Measurements from ENCODE around the gene FAM117B.

FAM117B gene

DNA sequence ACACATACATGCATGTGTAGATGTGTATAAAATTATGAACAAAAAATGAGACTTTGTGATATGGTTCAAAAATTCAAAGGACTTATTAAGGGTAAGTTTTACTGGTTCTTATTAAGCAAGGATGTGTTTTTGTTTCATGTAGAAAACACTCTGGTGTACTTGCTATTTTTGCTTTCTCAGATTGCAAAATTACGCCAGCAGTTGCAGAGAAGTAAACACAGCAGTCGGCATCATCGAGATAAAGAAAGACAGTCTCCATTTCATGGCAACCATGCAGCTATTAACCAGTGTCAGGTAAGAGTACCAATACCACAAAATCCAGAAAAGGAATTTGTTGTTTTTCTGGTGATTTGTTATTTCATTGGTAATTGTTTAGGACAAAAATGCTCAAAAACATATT is 91.3 kb downstream of the FAM117B start:
- H3K27me3 ChIP-seq (ENCODE audit: control insufficient read depth, insufficient read depth, low read length), result no peaks in the 10 kb centered on the region
- no peaks in the 10 kb centered on the region for H3K4me1 ChIP-seq (ENCODE audit: control insufficient read depth, insufficient read depth, low read length)
- H3K9me3 ChIP-seq (ENCODE audit: control insufficient read depth, insufficient read depth, low read length), result no peaks in the 10 kb centered on the region
- H3K36me3 ChIP-seq (ENCODE audit: control insufficient read depth, insufficient read depth, low read length), result peaks cover 21% of the 10 kb centered on the region
- H3K27ac ChIP-seq (ENCODE audit: low read depth, low read length), result no peak overlapping the region
- no peak overlapping the region for H3K4me3 ChIP-seq (ENCODE audit: low read depth, low read length)
- H3K9ac ChIP-seq (ENCODE audit: low read depth, low read length), result no peak overlapping the region

DNA sequence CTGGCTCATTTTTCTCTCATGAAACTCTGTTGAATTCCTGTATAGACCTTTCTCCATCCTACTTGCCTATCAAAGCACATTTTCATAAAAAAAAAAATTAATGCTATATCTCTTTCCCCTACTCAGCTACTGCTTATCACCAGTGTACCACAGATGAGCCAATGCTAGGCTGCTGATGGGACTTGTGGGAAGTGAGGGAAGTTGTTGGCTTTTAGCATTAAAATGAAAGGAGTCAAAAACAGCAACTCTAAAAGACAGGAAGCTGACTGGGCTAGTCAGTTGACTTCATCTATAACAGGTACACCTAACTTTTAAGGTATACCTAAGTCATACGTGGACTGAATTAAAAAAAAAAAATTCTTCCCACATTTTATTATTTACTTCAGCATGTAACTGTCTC is 102.1 kb downstream of the FAM117B start:
- Histone ChIP-seq H3K9ac (ENCODE audit: low read depth, low read length) (no peak overlapping the region), H3K4me1 (ENCODE audit: control insufficient read depth, insufficient read depth, low read length) (no peaks in the 10 kb centered on the region), H3K4me3 (ENCODE audit: low read depth, low read length) (no peak overlapping the region), H3K27me3 (ENCODE audit: control insufficient read depth, insufficient read depth, low read length) (no peaks in the 10 kb centered on the region), H3K27ac (ENCODE audit: low read depth, low read length) (no peak overlapping the region), H3K36me3 (ENCODE audit: control insufficient read depth, insufficient read depth, low read length) (peaks cover 3% of the 10 kb centered on the region; the same call in 1 of the 2 replicates), H3K9me3 (ENCODE audit: control insufficient read depth, insufficient read depth, low read length) (peaks cover 4% of the 10 kb centered on the region; the same call in 1 of the 2 replicates)

DNA sequence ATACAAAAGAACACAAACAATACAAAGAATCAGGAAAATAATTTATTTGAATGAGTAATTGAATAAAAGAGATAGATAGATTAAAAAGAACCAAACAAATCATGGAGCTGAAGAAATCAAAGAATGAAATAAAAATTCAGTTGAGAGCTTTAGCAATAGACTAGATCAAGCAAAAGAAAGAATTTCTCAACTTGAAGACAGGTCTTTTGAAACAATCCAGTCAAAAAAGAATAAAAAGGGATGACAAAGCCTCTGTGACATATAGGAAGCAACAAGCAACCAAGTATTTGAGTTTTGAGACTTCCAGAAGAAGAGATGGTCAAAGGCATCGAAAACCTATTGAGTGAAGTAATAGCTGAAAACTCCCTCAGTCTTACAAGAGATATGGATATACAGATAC is 108.8 kb downstream of the FAM117B start:
- Histone ChIP-seq H3K27ac (ENCODE audit: low read depth, low read length) (no peak overlapping the region), H3K9ac (ENCODE audit: low read depth, low read length) (no peak overlapping the region), H3K4me3 (ENCODE audit: low read depth, low read length) (no peak overlapping the region), H3K27me3 (ENCODE audit: control insufficient read depth, insufficient read depth, low read length) (no peaks in the 10 kb centered on the region), H3K9me3 (ENCODE audit: control insufficient read depth, insufficient read depth, low read length) (no peaks in the 10 kb centered on the region), H3K4me1 (ENCODE audit: control insufficient read depth, insufficient read depth, low read length) (no peaks in the 10 kb centered on the region), H3K36me3 (ENCODE audit: control insufficient read depth, insufficient read depth, low read length) (no peaks in the 10 kb centered on the region; the same call in 1 of the 2 replicates)

DNA sequence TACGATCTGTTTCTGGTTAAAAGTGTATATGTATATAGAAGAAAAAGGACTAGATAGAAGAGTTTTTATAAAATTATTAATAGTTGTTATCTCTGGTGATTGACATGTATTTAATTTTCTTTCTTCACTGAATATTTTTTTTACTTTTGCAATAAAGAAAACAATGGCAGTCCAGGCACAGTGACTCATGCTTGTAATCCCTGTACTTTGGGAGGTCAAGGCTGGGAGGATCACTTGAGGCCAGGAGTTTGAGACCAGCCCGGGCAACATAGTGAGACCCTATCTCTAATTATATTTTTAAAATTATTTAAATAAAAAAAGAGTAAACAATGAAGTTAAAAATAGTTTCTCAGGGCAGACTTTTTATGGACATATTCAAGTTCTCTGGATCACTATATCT is 114.7 kb downstream of the FAM117B start:
- H3K4me1 ChIP-seq (ENCODE audit: control insufficient read depth, insufficient read depth, low read length), result no peaks in the 10 kb centered on the region
- H3K27ac ChIP-seq (ENCODE audit: low read depth, low read length), result no peak overlapping the region
- H3K36me3 ChIP-seq (ENCODE audit: control insufficient read depth, insufficient read depth, low read length), result no peaks in the 10 kb centered on the region
- H3K27me3 ChIP-seq (ENCODE audit: control insufficient read depth, insufficient read depth, low read length), result no peaks in the 10 kb centered on the region
- no peak overlapping the region for H3K9ac ChIP-seq (ENCODE audit: low read depth, low read length)
- no peaks in the 10 kb centered on the region for H3K9me3 ChIP-seq (ENCODE audit: control insufficient read depth, insufficient read depth, low read length)
- no peak overlapping the region for H3K4me3 ChIP-seq (ENCODE audit: low read depth, low read length)

DNA sequence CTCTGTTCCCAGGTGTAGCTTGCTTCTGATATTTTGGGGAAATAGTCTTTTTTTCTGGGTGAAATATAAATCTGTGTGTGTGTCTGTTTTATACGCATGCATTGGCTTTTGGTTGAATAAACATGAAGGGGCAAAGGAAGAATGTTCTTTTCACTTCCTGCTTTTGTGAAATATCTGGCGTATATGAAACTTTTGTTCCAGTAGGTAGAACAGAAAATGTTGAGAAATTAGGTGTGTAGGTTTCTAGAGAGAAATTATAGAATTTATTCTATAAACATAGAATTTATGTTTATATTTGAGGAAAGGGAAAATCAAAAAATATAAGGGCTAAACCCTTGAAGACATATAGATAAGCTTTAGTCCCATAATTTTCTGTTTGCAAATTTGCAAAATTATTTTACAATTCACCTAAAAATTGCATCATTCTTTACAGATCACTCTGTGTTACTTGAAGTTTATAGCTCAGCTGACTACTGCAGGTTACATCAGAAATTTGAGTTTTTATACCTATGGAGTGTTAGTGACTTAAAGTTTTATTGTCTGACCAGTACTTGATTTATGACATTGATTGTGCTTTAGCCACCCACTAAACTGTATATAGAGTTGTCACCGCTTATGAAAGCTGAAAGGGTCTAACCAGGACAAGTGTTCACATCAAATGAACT is 116.1 kb downstream of the FAM117B start:
- Histone ChIP-seq H3K4me3 (ENCODE audit: low read depth, low read length) (no peak overlapping the region), H3K9me3 (ENCODE audit: control insufficient read depth, insufficient read depth, low read length) (no peaks in the 10 kb centered on the region), H3K27me3 (ENCODE audit: control insufficient read depth, insufficient read depth, low read length) (no peaks in the 10 kb centered on the region), H3K36me3 (ENCODE audit: control insufficient read depth, insufficient read depth, low read length) (no peaks in the 10 kb centered on the region), H3K4me1 (ENCODE audit: control insufficient read depth, insufficient read depth, low read length) (no peaks in the 10 kb centered on the region), H3K9ac (ENCODE audit: low read depth, low read length) (no peak overlapping the region), H3K27ac (ENCODE audit: low read depth, low read length) (no peak overlapping the region)

DNA sequence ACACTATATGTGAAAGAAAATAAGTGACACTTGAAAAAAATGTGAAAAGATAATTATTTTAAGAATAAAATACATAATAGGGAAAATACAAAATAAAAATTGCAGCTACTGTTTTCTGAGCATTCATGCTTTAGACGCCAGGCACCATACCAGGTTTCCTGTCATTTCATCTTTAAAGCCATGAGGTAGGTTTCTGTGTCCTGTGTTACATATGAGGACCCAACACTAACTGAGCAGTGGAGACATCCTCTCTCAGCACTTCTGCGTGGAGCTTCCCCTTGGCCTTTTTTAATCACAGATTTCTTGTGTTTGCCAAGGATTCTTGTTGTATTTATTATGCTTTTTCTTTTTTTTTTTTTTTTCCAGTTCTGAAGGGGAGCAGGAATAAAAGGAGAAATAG is 117.3 kb downstream of the FAM117B start:
- Histone ChIP-seq H3K9me3 (ENCODE audit: control insufficient read depth, insufficient read depth, low read length) (no peaks in the 10 kb centered on the region), H3K4me1 (ENCODE audit: control insufficient read depth, insufficient read depth, low read length) (no peaks in the 10 kb centered on the region), H3K27me3 (ENCODE audit: control insufficient read depth, insufficient read depth, low read length) (no peaks in the 10 kb centered on the region), H3K9ac (ENCODE audit: low read depth, low read length) (no peak overlapping the region), H3K27ac (ENCODE audit: low read depth, low read length) (no peak overlapping the region), H3K4me3 (ENCODE audit: low read depth, low read length) (no peak overlapping the region), H3K36me3 (ENCODE audit: control insufficient read depth, insufficient read depth, low read length) (peaks cover 7% of the 10 kb centered on the region)

DNA sequence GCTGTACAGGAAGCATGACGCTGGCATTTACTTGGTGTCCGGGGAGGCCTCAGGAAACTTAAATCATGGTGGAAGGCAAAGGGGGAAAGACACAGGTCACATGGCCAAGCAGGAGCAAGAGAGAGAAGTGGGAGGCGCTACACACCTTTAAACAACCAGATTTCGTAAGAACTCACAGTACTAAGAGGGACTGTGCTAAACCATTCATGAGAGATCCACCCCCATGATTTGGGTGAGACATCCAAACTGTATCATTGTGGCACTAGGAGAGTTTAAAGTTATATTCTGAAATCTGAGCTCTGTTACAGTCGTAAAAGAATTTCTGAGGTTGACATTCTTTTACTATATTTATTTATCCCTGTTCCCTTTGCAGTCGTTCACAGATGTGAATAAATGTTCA is 120.2 kb downstream of the FAM117B start:
- Histone ChIP-seq H3K4me1 (ENCODE audit: control insufficient read depth, insufficient read depth, low read length) (no peaks in the 10 kb centered on the region), H3K4me3 (ENCODE audit: low read depth, low read length) (no peak overlapping the region), H3K27me3 (ENCODE audit: control insufficient read depth, insufficient read depth, low read length) (no peaks in the 10 kb centered on the region), H3K36me3 (ENCODE audit: control insufficient read depth, insufficient read depth, low read length) (peaks cover 34% of the 10 kb centered on the region), H3K27ac (ENCODE audit: low read depth, low read length) (no peak overlapping the region), H3K9me3 (ENCODE audit: control insufficient read depth, insufficient read depth, low read length) (no peaks in the 10 kb centered on the region), H3K9ac (ENCODE audit: low read depth, low read length) (no peak overlapping the region)

DNA sequence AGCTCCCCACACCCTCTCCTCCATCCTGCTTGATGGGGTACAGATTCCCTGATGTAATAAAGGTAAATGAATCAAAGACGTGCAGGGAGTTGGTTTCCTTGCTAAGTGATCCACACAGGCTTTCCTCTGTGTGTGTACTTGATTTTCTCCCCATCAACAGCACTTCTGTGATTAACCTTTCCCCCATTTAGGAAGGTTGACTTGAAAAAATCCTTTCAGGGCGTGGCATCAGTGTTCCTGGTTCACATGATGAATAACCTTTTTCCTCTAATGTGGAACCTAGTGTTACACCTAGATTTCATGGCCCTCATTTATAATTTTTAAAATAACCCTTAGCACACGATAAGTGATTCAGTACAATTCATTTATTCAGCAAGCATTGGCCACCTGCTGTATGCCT is 121.8 kb downstream of the FAM117B start:
- H3K4me1 ChIP-seq (ENCODE audit: control insufficient read depth, insufficient read depth, low read length), result no peaks in the 10 kb centered on the region
- H3K36me3 ChIP-seq (ENCODE audit: control insufficient read depth, insufficient read depth, low read length), result peaks cover 44% of the 10 kb centered on the region
- H3K9me3 ChIP-seq (ENCODE audit: control insufficient read depth, insufficient read depth, low read length), result no peaks in the 10 kb centered on the region
- no peak overlapping the region for H3K4me3 ChIP-seq (ENCODE audit: low read depth, low read length)
- no peak overlapping the region for H3K9ac ChIP-seq (ENCODE audit: low read depth, low read length)
- H3K27me3 ChIP-seq (ENCODE audit: control insufficient read depth, insufficient read depth, low read length), result no peaks in the 10 kb centered on the region
- no peak overlapping the region for H3K27ac ChIP-seq (ENCODE audit: low read depth, low read length)

DNA sequence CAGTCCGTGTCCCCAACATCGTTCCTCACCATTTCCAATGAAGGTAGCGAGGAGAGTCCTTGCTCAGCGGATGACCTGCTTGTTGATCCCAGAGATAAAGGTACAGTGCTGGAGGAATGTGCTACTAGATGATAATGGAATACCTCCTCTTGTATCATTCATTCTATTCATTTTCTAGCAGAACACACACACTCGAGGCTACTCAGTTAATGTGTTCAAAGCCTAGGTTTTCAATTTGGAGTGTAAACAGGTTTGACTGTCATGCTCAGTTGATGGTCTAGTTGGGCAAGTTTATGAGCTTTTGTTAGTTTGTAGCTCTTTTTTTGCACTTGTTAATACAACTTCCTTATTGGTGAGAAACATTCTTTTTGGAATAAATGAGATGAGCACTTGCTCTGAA is 122.6 kb downstream of the FAM117B start:
- Histone ChIP-seq H3K36me3 (ENCODE audit: control insufficient read depth, insufficient read depth, low read length) (peaks cover 48% of the 10 kb centered on the region), H3K4me1 (ENCODE audit: control insufficient read depth, insufficient read depth, low read length) (no peaks in the 10 kb centered on the region), H3K27ac (ENCODE audit: low read depth, low read length) (no peak overlapping the region)

DNA sequence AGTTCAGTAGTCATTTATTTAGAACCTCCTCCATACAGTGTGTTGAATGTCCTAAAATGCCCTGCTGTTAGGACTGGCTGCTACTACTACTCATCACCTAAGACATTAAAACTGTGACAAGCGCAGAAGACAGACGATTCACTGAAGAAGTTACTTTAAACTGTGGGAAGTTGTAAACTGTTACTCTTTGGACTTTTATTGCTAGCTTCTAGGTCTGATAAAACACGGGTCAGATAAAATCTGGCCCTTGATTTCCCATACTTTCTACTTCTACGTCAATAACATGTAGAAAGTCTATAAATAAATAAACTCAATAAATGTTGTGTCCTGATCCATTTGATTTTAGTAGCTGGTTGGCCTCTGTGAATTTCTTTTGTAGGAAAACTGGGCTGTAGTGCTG is 123.4 kb downstream of the FAM117B start:
- Histone ChIP-seq H3K4me3 (ENCODE audit: low read depth, low read length) (no peak overlapping the region), H3K36me3 (ENCODE audit: control insufficient read depth, insufficient read depth, low read length) (peaks cover 49% of the 10 kb centered on the region), H3K4me1 (ENCODE audit: control insufficient read depth, insufficient read depth, low read length) (no peaks in the 10 kb centered on the region)

More for the DNA sequence above, 122.6 kb downstream of the FAM117B start:
- H3K27me3 ChIP-seq (ENCODE audit: control insufficient read depth, insufficient read depth, low read length), result no peaks in the 10 kb centered on the region
- no peak overlapping the region for H3K9ac ChIP-seq (ENCODE audit: low read depth, low read length)
- H3K4me3 ChIP-seq (ENCODE audit: low read depth, low read length), result no peak overlapping the region
- no peaks in the 10 kb centered on the region for H3K9me3 ChIP-seq (ENCODE audit: control insufficient read depth, insufficient read depth, low read length)

DNA sequence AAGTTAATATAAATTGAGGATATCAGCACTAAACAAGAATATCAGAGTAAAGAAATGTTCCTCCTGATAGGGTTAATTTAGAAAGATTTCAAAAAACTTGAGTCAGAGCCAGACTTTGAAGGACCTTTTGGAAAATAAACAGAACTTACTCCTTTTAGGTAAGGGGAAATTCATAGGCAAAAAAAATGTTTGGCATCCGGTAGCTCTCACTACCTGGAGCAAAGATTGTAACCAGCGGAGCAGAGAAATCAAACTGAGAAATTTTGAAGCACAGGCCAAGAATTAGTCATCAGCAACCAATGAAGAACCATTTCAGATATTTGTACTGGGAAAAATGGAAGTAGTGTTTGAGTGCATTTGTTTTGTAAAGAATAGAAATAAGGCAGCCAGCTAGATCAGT is 123.8 kb downstream of the FAM117B start:
- Histone ChIP-seq H3K9me3 (ENCODE audit: control insufficient read depth, insufficient read depth, low read length) (no peaks in the 10 kb centered on the region), H3K27me3 (ENCODE audit: control insufficient read depth, insufficient read depth, low read length) (no peaks in the 10 kb centered on the region), H3K9ac (ENCODE audit: low read depth, low read length) (no peak overlapping the region), H3K27ac (ENCODE audit: low read depth, low read length) (no peak overlapping the region), H3K4me3 (ENCODE audit: low read depth, low read length) (no peak overlapping the region), H3K4me1 (ENCODE audit: control insufficient read depth, insufficient read depth, low read length) (no peaks in the 10 kb centered on the region), H3K36me3 (ENCODE audit: control insufficient read depth, insufficient read depth, low read length) (peaks cover 49% of the 10 kb centered on the region)

More for the DNA sequence above, 123.4 kb downstream of the FAM117B start:
- Histone ChIP-seq H3K27me3 (ENCODE audit: control insufficient read depth, insufficient read depth, low read length) (no peaks in the 10 kb centered on the region), H3K27ac (ENCODE audit: low read depth, low read length) (no peak overlapping the region), H3K9ac (ENCODE audit: low read depth, low read length) (no peak overlapping the region), H3K9me3 (ENCODE audit: control insufficient read depth, insufficient read depth, low read length) (no peaks in the 10 kb centered on the region)

Data from HUES48 (cell line).